GM19438 (cell line): ENCODE data around the gene HES5.

ENCODE experiments used
- ATAC-seq: cut with Tn5 transposase; IDR thresholded peaks from one replicate; pipeline ENCODE4 v1.9.1; 2021; ENCODE audit warnings: low read depth; ENCODE audit not compliant: unreplicated experiment

HES5 gene

DNA sequence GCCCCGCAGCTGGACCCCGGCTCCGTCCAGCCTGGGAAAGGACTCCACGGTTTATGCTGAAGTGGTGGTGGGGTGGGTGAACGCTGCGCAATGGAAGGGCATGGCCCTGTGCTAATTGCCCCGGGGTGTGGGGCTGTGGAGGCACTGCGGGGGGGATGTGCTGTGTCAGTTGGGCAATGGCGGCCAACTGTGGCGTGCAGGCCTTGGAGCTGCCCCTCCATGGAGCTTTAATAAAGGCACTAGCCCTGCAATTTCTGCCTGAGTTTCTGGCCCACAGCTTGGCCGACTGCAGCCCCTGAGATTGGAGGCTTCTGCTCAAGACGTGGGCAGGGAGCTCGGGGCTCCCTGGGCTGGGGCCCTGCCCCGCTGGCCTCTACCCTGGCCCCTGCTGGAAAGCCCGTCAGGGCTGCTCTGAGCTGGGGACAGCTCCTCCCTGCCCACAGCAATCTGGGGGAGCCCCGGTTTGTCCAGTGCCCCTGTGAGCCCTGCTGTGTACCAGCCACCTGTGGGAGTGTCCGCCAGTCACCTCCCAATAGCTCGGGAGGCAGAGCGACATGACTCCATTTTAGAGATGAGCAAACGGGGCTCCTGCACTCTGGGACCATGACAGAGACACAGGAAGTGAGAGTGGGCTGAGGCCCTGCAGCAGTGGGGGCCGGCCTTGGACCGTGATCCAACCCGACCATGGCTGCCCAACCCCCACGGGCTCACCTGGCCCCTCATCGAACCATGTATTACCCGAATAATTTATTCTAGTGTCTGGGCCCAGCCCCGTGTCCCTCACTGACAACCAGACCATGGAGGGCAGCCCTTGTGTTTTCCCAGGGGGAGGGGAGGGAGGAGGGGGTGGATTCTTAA lies 17.4 kb upstream of the HES5 start:
- ATAC-seq: no peak

DNA sequence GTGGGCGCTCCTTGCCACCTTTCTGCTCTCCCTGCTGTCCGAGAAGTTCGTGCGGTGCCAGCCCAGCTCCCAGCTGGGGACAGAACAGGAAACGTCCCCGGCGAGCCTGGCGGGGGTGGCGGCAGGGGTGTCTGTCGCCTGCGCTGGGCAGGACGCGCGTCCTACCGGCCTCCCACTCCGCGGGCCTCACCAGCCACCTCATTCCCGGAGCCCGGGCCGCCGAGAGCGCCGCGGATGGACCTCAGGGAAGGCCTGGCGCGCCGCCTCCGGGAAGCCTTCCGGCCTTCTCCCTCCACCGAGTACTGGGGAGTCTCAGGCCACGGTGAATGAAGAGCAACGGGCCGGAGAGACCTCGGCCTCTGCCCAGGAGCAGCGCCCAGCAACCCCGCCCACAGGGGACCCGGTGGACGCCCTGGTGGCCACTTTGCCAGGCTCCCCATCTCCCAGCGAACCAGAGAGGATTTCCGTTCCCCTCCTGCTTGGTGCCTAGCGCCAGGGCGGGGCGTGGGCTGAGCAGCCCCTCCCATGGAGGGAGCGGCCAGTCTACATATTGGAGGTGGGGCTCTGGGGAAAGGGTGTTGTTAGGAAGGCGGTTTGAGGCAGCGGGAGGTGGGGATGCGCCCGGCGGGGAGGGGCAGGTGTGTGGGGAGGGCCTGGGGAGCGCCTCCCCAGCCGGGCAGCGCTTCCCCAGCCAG lies 16.6 kb upstream of the HES5 start:
- ATAC-seq: no peak

DNA sequence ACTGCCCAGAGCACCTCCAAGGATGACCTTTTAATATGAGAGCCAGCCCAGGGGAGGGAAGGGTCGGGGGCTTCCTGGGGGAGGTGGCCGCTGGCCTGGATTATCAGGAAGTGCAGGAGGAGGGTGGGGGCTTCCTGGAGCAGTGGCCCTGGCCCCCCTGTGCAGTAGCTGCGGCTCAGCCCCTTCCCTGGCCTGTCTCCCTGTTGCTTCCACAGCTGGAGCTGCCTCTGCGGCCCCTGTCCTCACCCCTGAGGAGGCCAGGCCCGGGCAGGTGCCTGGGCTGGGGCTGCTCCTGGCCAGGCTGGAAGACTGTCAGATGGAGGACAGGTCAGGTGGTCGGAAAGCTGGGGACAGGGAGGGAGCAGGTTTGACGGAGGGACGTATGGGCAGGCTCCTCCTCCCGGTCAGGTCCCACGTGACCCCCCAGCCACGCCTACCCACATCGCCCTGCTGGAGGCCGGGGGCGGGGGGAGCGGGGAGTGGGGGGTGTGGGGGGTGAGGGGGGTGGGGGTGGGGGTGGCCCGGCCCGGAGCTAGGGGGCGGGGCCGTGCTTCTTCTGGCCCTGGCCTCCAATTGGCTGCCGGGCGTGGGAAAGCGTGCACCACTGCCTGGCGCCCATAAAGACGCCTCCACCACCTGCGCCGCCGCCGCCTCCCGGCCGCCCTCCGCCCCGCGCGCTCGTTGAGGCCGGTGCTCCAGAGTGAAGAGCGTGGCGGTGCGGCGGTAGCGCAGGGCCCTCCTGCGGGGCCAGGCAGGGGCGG lies 15.9 kb upstream of the HES5 start:
- ATAC-seq: no peak

DNA sequence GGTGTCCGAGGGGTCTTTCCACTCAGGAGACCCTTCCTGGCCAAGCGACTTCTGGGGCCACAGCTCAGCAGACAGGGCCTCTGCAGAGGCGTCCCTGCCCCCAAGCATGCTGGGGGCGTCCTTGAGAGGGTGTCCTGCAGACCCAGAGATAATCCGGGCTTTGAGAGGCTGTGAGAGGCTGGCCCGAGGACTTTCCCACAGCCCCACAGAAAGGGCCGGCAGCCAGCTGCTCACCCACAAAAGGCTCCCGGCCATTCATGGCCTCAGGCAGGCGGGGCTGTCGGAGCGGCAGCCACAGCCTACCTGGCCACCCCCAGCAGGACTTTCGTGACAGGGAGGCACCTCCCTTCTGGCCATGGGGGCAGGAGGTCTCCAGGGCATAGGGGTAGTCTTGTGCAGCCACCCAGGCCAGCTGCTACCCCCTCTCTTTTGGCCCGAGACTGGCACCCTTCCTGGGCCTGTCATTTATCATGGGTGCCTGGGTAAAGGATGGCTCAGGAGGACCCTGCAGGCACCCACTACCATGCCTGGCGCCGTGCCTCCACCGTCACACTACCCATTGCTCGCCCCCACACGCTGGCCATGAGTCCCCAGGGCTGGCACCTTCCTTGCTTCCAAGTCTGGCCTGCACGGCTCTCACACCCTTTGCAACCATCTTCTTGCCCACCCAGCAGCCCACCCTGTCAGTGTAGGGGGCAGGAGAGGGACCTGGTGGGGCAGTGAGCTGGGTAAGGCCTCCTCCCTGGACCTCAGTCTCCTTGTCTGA lies 15.0 kb upstream of the HES5 start:
- ATAC-seq: no peak

DNA sequence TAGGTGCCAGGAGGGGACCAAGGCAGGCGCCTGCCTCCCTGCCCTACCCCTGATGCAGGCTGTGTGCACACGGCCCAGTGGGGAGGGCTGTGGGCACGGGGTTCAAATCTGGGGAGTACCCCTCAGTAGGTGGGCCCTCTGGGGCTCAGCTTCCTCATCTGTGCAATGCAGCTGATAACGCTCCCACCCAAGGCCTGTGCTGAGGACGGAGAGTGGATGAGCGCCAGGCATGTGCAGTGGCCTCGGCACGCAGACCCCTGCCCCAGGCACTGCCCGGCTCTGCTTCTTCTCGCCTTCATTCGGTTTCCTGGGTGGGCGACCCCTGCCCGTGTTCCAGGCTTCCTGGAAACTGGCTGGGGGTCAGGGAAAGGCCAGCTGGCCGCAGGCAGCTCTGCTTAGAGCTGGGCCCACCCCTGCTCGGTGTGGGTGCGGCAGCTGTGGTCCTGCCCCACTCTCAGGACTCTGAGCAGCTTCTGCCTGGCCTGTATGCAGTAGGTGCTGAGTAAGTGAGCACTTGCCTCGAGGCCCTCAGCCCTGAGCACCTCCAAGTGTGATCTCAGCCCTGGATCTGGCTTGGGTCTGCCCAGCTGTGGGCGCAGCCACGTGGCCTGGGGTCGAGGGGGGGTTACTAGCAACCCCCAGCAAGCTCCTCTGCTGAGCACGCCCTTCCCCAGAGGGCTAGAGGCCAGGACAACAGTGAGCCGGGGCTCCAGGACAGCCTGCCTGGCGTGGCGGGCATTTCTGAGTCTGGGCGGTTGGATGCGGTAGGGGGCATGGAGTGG lies 14.2 kb upstream of the HES5 start:
- ATAC-seq: no peak

DNA sequence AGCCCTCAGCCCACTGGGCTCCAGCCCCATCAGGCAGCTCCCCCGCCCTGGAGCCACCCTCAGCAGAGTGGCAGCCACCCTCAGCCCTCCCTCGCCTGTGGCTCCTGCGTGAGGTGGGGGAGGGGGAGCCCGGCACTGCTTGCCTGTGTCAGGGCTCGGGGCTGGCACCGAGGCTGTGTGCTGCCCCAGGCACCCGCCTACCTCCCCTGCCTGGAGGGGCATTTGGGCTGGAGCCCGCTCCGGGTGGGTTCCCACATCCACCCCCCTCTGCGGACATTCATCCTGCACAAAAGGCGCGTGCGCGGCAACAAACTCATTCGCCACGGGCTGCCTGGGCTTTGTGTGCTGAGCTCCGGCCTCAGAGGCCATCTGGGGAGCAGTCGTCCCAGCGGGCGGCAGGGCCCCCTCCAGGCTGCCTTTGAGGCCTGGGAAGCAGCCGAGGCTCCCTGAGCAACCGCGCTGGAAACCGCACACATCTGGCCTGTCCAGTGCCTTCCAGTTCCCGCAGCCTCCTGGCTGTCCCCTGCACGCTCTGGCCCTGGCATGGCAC lies 13.6 kb upstream of the HES5 start:
- no peak for ATAC-seq

DNA sequence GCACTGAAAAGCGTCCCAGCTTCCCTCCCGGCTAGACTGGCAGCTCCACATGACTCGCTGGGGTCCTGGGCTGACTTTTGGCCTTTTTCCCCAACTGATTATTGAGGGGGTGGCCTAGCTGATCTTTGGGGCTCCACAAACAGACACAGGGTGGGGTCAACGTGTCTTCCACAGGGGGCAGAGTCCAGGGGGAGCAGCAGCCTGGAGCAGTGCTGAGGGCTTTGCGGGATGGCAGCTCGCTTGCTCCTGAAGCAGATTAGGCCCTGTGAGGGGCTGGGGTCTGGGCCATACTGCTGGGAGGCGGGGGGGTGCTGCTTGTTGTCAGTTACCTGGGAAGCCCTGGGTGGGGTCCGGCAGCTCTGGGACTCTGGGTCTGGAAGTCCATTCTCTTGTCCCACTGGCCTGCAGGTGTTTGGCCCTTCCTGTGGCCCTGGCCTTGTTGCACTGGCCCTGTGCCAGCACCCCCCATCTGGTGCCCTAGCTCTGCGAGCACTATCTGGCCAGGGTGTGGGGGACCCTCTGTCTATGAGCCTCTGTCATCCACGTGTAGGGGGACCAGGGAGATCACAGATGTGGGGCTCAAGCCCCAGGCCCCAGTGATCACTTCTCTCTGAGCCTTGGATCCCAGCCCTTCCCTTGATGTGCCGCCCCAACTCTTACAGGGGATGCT lies 12.3 kb upstream of the HES5 start:
- ATAC-seq: no peak

DNA sequence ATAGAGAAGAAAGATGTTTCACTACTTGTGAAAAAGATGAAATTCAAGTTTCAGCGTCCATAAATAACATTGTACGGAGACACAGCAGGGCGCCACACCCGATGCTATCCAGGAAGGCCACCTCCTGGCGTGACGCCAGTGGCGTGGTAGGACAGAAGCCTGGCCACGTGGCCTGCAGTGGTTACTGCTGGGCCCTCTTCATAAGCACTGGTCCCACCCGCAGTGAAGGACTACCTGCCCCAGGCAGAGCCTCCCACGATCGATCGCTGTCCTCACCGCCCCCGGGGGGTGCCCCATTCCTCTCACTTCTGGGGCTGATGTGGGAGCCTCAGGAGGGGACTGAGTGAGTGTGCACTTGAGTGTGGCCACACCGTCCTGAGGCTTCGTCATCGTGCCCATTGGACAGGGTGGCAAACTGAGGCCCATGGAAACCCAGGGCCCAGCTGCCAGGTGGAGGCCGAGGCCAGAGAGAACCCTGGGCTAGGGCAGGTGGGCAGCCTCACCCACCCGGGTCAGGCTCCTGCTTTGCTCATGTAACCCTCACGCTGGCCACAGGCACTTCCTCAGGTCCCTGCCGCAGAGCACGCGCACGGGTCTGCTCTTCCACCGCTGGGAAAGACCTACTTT lies 11.7 kb upstream of the HES5 start:
- no peak for ATAC-seq

DNA sequence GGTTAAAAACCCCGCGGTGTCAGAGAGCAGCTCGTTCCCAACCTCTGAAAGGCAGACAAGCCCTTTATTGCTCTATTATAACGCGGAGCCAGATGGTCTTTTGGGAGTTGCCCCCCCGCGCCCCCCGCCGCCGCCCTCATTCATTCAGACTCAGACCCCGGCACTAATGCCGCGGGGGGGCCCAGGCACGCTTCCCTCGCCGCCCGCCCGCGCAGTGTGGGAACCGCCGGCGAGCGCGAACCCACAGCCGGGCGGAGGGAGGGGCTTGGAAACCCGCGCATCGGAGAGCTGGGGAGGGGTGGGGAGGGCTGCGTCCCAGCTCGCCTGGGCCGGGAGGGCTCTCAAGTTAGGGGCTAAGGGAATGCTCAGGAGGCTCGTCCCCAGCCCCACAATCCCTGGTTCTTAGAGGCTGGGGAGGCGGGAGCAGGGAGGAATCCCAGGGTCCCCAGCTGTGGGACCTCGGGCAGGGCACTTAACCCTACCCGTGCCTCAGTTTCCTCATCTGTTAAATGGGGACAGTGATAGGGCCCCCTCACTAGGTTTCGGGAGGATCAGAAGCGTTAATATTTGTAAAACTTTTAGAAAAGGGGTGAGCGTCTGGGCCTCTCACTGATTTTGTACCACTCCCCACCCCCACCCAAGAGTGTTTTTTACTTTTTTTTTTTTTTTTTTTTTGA lies 10.9 kb upstream of the HES5 start:
- no peak for ATAC-seq

DNA sequence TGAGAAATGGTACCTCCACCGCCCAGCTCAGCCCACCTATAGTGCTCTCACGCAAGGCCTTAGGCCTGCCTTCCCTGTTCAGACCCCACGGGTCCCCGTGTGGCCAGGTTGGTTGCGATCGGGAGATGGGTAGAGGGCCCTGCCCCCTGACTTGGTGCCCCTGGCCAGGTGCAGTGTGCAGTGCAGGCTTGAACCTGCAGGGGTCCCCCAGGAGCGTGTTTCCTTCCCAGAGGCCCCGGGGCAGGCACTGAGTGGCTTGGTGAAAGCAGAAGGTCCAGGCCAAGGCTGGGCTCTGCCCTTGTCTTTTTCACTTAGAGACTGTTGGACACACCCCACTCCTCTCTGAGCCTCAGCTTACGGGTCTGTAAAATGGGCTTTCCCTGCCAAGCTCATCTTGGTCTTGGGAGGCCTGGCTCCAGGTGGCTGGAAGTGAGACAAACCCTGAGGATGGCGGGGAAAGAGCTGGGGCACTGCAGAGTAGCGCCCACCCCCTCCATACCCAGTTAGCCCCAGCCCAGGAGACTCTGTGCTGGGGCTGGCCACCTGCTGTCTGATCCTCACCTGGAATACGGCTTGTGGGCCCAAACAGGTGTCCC lies 9.3 kb upstream of the HES5 start:
- no peak for ATAC-seq

DNA sequence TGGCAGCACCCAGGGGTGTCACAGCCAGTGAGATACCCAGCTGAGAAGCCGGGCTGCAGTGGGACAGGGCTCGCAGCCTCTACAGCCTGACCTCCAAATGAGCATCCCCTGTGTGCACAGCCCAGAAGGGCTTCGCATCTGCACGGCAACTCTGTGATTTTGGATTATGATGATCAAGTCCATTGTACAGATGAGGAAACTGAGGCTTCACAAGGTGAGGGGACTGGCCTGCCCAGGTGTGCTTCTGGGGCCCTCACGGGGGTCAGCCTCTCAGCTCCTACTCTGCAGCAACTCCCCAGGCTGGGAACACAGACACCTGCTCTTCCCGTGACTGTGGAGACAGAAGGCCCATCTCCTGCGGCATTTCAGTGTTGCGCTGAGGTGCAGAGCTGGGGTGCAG lies 8.8 kb upstream of the HES5 start:
- ATAC-seq: no peak

DNA sequence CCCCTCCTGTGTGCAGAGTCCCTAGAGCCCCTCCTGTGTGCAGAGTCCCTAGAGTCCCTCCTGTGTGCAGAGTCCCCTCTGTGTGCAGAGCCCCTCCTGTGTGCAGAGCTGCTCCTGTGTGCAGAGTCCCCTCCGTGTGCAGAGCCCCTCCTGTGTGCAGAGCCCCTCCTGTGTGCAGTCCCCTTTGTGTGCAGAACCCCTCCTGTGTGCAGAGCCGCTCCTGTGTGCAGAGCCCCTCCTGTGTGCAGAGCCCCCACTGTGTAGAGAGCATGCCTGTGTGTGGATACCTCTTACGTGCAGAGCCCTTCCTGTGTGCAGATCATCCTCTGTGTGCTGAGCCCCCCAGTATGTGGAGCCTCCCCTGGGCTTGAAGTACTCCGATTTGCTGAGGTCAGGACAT lies 8.3 kb upstream of the HES5 start:
- ATAC-seq: no peak

DNA sequence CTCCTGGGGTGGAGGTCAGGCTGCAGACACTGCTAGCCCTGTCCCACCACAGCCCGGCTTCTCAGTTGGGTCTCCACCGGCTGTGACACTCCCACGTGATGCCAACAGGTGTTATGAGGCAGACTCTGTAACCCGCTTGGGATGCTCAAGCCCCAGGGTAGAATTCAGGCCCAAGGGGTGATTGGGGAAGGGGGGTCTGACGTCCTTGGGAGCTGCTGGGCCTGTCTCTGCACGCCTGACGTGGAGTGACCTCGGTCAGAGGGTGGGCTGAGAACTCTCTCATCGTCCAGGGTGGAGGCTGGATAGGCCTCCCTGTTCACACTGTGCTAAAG lies 7.7 kb upstream of the HES5 start:
- no peak for ATAC-seq

DNA sequence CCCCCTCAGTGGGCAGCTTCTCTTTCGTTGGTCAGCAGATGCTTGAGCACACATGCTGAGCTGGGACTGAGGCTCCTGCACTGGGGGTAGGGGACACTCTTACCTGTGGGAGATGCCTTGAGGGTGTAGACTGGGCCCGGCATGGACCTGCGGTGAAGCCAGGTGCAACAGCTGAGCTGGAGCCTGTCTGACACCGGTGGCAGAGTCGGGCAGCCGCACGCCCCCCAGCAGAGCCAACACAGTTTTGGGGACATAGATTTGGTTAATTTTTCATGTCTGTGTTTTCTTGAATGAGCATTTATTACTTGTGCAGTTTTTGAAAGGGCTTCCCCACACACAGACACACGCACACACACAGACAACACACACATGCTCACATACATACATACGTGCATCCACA lies 5.9 kb upstream of the HES5 start:
- no peak for ATAC-seq

DNA sequence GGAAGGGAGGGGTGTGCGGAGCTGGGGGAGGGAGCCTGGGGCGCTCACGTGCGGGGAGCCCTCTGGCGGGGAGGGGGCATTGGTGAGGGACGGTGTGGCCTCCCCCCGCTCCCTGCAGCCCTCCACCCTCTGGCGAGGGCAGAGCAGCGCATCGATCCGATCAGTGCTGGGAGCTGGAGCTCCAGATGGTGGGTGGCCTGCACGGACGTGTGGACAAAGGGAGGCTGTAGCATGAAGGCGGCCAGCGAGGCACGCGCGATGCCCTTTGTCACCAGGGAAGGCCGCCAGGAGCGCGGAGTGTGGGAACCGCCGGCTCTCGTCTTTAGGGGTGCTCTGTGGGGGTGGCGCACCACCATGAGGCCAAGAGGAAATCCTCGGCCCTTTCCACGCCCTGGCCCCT lies 5.4 kb upstream of the HES5 start:
- no peak for ATAC-seq

DNA sequence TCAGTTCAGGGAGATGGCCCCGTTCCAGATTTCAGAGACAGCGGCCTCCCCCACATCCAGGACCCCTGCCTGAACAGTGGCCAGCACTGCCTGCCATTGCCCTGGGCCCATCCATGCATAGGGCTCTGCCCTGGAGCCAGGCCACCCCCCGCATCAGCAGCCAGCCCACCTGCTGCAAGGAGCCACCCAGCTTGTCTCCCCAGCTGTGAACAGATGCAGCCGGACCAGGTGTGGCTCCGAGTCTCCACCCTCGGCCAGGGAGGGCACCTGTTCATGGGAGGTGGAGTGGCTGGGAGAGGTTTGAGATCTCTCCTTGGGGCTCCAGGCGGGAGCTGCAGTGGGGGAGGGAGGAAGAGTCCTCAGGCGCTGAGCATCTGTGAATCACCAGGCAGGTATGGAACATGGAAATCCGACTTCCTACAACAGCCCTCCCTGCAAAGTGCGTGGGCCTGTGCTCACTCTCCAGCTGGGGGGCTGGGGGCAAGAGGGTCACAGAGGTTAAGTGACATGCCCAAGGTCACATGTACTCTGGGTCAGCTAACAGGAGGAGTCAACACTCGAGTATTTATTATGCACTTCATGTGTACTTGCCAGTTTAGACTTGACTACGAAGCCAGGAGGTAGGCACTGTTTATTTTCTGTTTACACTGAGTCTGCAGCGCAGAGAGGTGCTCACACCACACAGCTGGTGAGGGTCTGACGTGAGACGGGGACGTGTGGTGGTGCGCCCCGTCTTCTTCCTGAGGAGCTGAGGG lies 4.8 kb upstream of the HES5 start:
- no peak for ATAC-seq

DNA sequence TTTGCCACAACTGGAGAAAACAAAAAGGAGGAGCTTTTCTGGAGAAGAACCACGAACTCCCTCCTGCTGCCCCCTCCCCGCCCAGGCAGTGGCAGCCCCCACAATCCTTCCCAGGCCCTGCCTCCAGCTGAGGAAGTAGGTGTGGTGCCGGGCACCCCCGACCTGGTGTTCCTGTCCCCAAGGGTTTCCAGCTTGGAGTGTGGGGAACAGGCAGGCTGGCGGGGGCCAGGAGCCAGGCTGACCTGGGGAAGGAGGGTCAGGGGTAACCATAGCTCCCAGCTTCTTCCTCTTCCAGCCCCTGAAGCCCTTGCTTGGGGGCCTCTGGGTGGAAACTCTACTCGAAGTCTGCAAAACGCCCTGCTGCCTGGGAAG lies 4.2 kb upstream of the HES5 start:
- no peak for ATAC-seq
